ENCODE results near the gene PTPRN2. TPM values are rescaled to one million over a fixed set of nuclear protein-coding genes. Genes with fewer than 3 reads are reported as not detected.

Gene PTPRN2
- polyA plus RNA-seq, 1 of the 3 experiments (the other 2 are of a cell fraction) = 4.0 TPM

DNA sequence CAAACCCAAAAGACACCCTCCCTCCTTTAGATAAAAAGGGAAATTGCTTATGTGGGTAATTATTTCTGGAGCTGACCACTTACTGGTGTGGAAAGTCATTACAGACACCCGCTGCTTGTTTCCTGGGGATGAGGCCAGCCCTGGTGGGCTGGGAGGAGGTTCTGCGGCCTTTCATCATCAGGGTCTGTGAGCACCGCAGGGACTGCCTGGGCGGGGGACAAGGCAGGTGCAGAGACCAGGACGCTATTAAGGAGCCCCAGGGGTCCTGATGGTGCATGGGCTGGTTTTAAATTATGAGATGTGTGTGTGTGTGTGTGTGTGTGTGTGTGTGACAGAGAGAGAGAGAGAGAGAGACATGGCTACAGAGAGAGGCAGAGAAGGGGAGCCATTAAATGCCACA is 1079.6 kb downstream of the PTPRN2 start:
- POLR2A ChIA-PET = no interaction called here
- Histone ChIP-seq H3K27me3 (ENCODE audit: insufficient read depth) (no peaks in the 10 kb centered on the region), H3F3A (replicated peaks; ENCODE audit: insufficient read depth) (no peaks in the 10 kb centered on the region), H3K9me2 (no peaks in the 10 kb centered on the region), H3K27ac (ENCODE audit: low read depth in 2 of 2, low read length in 1 of 2) (no peak overlapping the region), H2AFZ (ENCODE audit: low read depth) (no peak overlapping the region), H3K9ac (no peak overlapping the region), H4K20me1 (ENCODE audit: insufficient read depth) (no peaks in the 10 kb centered on the region), H3K4me1 (ENCODE audit: control insufficient read depth in 1 of 2, insufficient read depth in 2 of 2, low read depth in 1 of 2, low read length in 1 of 2) (no peaks in the 10 kb centered on the region), H3K36me3 (replicated peaks in 1 of 2; ENCODE audit: control insufficient read depth in 1 of 2, insufficient read depth in 2 of 2, low read length in 1 of 2) (no peaks in the 10 kb centered on the region), H3K4me3 (ENCODE audit: low read depth in 2 of 2, low read length in 1 of 2) (no peak overlapping the region), H3K4me2 (no peak overlapping the region), H3K9me3 (no peaks in the 10 kb centered on the region), H3K79me2 (ENCODE audit: insufficient read depth) (no peaks in the 10 kb centered on the region)
- no peak for TF ChIP-seq TAF1 (IDR thresholded peaks at IDR 0.05; ENCODE audit: borderline replicate concordance, low read depth, low read length)
- no peak for TF ChIP-seq EZH2phosphoT487 (IDR thresholded peaks at IDR 0.05; ENCODE audit: borderline replicate concordance, low read depth)
- no peak for TF ChIP-seq NRF1 (IDR thresholded peaks at IDR 0.05; ENCODE audit: low read depth, low read length)
- no peak for TF ChIP-seq TCF12 (IDR thresholded peaks at IDR 0.05)
- no peak for TF ChIP-seq SMC3 (IDR thresholded peaks at IDR 0.05; ENCODE audit: low read depth, low read length)
- no peak for TF ChIP-seq MEF2A (IDR thresholded peaks at IDR 0.05; ENCODE audit: borderline replicate concordance, low read depth)
- TF ChIP-seq RFX5 (IDR thresholded peaks at IDR 0.05; ENCODE audit: low read length) = no peak
- no peak for TF ChIP-seq CHD2 (IDR thresholded peaks at IDR 0.05; ENCODE audit: low read length, partially characterized antibody)
- no peak for TF ChIP-seq FOXM1 (IDR thresholded peaks at IDR 0.05; ENCODE audit: low read depth)
- no peak for TF ChIP-seq YY1 (IDR thresholded peaks at IDR 0.05; ENCODE audit: low read depth)
- no peak for TF ChIP-seq POLR2AphosphoS5 (IDR thresholded peaks at IDR 0.05; ENCODE audit: low read depth, low read length)
- TF ChIP-seq, protein P1, sequence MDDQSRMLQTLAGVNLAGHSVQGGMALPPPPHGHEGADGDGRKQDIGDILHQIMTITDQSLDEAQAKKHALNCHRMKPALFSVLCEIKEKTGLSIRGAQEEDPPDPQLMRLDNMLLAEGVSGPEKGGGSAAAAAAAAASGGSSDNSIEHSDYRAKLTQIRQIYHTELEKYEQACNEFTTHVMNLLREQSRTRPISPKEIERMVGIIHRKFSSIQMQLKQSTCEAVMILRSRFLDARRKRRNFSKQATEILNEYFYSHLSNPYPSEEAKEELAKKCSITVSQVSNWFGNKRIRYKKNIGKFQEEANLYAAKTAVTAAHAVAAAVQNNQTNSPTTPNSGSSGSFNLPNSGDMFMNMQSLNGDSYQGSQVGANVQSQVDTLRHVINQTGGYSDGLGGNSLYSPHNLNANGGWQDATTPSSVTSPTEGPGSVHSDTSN (IDR thresholded peaks at IDR 0.05) = no peak
- TF ChIP-seq, protein P2, sequence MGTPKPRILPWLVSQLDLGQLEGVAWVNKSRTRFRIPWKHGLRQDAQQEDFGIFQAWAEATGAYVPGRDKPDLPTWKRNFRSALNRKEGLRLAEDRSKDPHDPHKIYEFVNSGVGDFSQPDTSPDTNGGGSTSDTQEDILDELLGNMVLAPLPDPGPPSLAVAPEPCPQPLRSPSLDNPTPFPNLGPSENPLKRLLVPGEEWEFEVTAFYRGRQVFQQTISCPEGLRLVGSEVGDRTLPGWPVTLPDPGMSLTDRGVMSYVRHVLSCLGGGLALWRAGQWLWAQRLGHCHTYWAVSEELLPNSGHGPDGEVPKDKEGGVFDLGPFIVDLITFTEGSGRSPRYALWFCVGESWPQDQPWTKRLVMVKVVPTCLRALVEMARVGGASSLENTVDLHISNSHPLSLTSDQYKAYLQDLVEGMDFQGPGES (IDR thresholded peaks at IDR 0.05; ENCODE audit: low read depth, low read length) = no peak
- no peak for DNase-seq
- CTCF ChIA-PET = interaction anchor here (1.2 to 1.3 kb wide), 2 partner anchors 11 to 200 kb away, joined by 3 read pairs; no protein-coding TSS in a partner anchor
- 34% methylated on average over 5 of the region's 5 CpGs for WGBS (ENCODE audit: low lambda C conversion rate)

DNA sequence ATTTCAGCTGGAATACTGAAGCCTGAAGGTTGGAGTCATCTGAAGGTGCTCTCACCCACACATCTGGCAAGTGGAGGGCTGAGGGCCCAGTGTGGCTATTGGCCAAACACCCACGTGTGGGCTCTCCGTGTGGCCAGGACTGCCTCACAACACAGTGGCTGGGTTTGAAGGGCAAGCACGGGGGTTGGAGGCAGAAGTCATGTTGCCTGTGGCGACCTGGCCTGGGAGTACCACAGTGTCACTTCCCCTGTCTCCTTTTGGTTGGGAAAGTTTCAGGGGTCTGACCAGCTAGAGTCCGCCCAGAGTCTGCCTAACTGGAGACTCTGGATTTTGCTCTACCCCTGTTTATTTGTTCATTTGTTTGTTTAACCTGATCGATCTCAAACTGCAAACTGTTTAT is 1081.4 kb downstream of the PTPRN2 start:
- Histone ChIP-seq H3K4me2 (no peak overlapping the region), H4K20me1 (ENCODE audit: insufficient read depth) (no peaks in the 10 kb centered on the region), H3K4me1 (ENCODE audit: control insufficient read depth in 1 of 2, insufficient read depth in 2 of 2, low read depth in 1 of 2, low read length in 1 of 2) (no peaks in the 10 kb centered on the region), H3K9me3 (no peaks in the 10 kb centered on the region), H3K36me3 (replicated peaks in 1 of 2; ENCODE audit: control insufficient read depth in 1 of 2, insufficient read depth in 2 of 2, low read length in 1 of 2) (no peaks in the 10 kb centered on the region), H3K27me3 (ENCODE audit: insufficient read depth) (no peaks in the 10 kb centered on the region), H3F3A (replicated peaks; ENCODE audit: insufficient read depth) (no peaks in the 10 kb centered on the region), H2AFZ (ENCODE audit: low read depth) (no peak overlapping the region), H3K27ac (ENCODE audit: low read depth in 2 of 2, low read length in 1 of 2) (no peak overlapping the region), H3K79me2 (ENCODE audit: insufficient read depth) (no peaks in the 10 kb centered on the region), H3K4me3 (ENCODE audit: low read depth in 2 of 2, low read length in 1 of 2) (no peak overlapping the region), H3K9ac (no peak overlapping the region), H3K9me2 (no peaks in the 10 kb centered on the region)
- CTCF ChIA-PET = interaction anchor here (1.5 kb wide), 1 partner anchor 9 kb away, joined by 4 read pairs; no protein-coding TSS in a partner anchor
- POLR2A ChIA-PET = no interaction called here
- no peak for DNase-seq
- TF ChIP-seq POLR2AphosphoS5 (IDR thresholded peaks at IDR 0.05; ENCODE audit: low read depth, low read length) = no peak
- TF ChIP-seq, protein P3, sequence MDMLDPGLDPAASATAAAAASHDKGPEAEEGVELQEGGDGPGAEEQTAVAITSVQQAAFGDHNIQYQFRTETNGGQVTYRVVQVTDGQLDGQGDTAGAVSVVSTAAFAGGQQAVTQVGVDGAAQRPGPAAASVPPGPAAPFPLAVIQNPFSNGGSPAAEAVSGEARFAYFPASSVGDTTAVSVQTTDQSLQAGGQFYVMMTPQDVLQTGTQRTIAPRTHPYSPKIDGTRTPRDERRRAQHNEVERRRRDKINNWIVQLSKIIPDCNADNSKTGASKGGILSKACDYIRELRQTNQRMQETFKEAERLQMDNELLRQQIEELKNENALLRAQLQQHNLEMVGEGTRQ (IDR thresholded peaks at IDR 0.05; ENCODE audit: borderline replicate concordance, low read depth, low read length) = no peak
- TF ChIP-seq, protein P4, sequence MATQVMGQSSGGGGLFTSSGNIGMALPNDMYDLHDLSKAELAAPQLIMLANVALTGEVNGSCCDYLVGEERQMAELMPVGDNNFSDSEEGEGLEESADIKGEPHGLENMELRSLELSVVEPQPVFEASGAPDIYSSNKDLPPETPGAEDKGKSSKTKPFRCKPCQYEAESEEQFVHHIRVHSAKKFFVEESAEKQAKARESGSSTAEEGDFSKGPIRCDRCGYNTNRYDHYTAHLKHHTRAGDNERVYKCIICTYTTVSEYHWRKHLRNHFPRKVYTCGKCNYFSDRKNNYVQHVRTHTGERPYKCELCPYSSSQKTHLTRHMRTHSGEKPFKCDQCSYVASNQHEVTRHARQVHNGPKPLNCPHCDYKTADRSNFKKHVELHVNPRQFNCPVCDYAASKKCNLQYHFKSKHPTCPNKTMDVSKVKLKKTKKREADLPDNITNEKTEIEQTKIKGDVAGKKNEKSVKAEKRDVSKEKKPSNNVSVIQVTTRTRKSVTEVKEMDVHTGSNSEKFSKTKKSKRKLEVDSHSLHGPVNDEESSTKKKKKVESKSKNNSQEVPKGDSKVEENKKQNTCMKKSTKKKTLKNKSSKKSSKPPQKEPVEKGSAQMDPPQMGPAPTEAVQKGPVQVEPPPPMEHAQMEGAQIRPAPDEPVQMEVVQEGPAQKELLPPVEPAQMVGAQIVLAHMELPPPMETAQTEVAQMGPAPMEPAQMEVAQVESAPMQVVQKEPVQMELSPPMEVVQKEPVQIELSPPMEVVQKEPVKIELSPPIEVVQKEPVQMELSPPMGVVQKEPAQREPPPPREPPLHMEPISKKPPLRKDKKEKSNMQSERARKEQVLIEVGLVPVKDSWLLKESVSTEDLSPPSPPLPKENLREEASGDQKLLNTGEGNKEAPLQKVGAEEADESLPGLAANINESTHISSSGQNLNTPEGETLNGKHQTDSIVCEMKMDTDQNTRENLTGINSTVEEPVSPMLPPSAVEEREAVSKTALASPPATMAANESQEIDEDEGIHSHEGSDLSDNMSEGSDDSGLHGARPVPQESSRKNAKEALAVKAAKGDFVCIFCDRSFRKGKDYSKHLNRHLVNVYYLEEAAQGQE (IDR thresholded peaks at IDR 0.05; ENCODE audit: low read depth, low read length) = no peak
- TF ChIP-seq, protein P5, sequence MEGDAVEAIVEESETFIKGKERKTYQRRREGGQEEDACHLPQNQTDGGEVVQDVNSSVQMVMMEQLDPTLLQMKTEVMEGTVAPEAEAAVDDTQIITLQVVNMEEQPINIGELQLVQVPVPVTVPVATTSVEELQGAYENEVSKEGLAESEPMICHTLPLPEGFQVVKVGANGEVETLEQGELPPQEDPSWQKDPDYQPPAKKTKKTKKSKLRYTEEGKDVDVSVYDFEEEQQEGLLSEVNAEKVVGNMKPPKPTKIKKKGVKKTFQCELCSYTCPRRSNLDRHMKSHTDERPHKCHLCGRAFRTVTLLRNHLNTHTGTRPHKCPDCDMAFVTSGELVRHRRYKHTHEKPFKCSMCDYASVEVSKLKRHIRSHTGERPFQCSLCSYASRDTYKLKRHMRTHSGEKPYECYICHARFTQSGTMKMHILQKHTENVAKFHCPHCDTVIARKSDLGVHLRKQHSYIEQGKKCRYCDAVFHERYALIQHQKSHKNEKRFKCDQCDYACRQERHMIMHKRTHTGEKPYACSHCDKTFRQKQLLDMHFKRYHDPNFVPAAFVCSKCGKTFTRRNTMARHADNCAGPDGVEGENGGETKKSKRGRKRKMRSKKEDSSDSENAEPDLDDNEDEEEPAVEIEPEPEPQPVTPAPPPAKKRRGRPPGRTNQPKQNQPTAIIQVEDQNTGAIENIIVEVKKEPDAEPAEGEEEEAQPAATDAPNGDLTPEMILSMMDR (IDR thresholded peaks at IDR 0.05) = no peak
- no peak for TF ChIP-seq MEF2A (IDR thresholded peaks at IDR 0.05; ENCODE audit: borderline replicate concordance, low read depth)
- no peak for TF ChIP-seq ELF1 (IDR thresholded peaks at IDR 0.05)
- no peak for TF ChIP-seq RFX5 (IDR thresholded peaks at IDR 0.05; ENCODE audit: low read length)
- TF ChIP-seq RXRA (IDR thresholded peaks at IDR 0.05; ENCODE audit: borderline replicate concordance, low read depth) = no peak
- no peak for TF ChIP-seq SMC3 (IDR thresholded peaks at IDR 0.05; ENCODE audit: low read depth, low read length)
- WGBS (ENCODE audit: low lambda C conversion rate) = 23% methylated on average over 6 of the region's 6 CpGs
